GM18517 (cell line): ENCODE results near the gene SLC38A2.
"Not testable (repeated sequence)": the region's sequence is repeated elsewhere in the genome, so short reads cannot be mapped to it uniquely, and the experiment has no call there.

Source experiments
- ATAC-seq: cut with Tn5 transposase; IDR thresholded peaks from one replicate; pipeline ENCODE4 v1.9.1; 2021; ENCODE audit warnings: mild to moderate bottlenecking, moderate library complexity; ENCODE audit not compliant: unreplicated experiment

The SLC38A2 gene

GRCh38 chr12:46372544-46373300 lies at the start of gene SLC38A2:
SLC38A2 (minus strand) TSS chr12:46372773; CDS start chr12:46371293, 1,480 bp downstream.
- ATAC-seq: peak; percentile 54

- ATAC-seq: no peak
These were observed 47.1 kb upstream of the SLC38A2 start for GRCh38 chr12:46419675-46420074.

- no peak for ATAC-seq
These were observed 43.0 kb upstream of the SLC38A2 start for GRCh38 chr12:46415552-46415951.

GRCh38 chr12:46414591-46415268 lies 42.2 kb upstream of the SLC38A2 start:
- ATAC-seq: no peak

- no peak for ATAC-seq
These were observed 40.8 kb upstream of the SLC38A2 start for GRCh38 chr12:46413368-46413767.

- no peak for ATAC-seq
These were observed 40.3 kb upstream of the SLC38A2 start for GRCh38 chr12:46412857-46413256.

GRCh38 chr12:46410495-46410894 lies 37.9 kb upstream of the SLC38A2 start:
- ATAC-seq: no peak

GRCh38 chr12:46409974-46410373 lies 37.4 kb upstream of the SLC38A2 start:
- ATAC-seq: no peak

GRCh38 chr12:46409342-46409741 lies 36.8 kb upstream of the SLC38A2 start:
- no peak for ATAC-seq

GRCh38 chr12:46408441-46408840 lies 35.9 kb upstream of the SLC38A2 start:
- ATAC-seq: no peak

GRCh38 chr12:46407361-46407760 lies 34.8 kb upstream of the SLC38A2 start:
- ATAC-seq: no peak

- ATAC-seq: no peak
These were observed 33.9 kb upstream of the SLC38A2 start for GRCh38 chr12:46406352-46407027.

- no peak for ATAC-seq
These were observed 32.2 kb upstream of the SLC38A2 start for GRCh38 chr12:46404733-46405132.

GRCh38 chr12:46404225-46404631 lies 31.7 kb upstream of the SLC38A2 start:
- no peak for ATAC-seq

- ATAC-seq: no peak
These were observed 31.1 kb upstream of the SLC38A2 start for GRCh38 chr12:46403719-46404070.

GRCh38 chr12:46402941-46403718 lies 30.6 kb upstream of the SLC38A2 start:
- ATAC-seq: no peak

GRCh38 chr12:46402451-46402850 lies 29.9 kb upstream of the SLC38A2 start:
- no peak for ATAC-seq

GRCh38 chr12:46401662-46402061 lies 29.1 kb upstream of the SLC38A2 start:
- no peak for ATAC-seq

- no peak for ATAC-seq
These were observed 27.8 kb upstream of the SLC38A2 start for GRCh38 chr12:46400406-46400805.

- not testable (repeated sequence) for ATAC-seq
These were observed 27.1 kb upstream of the SLC38A2 start for GRCh38 chr12:46399461-46400248.
